ENCODE measurements around the gene ODAPH.

DNA sequence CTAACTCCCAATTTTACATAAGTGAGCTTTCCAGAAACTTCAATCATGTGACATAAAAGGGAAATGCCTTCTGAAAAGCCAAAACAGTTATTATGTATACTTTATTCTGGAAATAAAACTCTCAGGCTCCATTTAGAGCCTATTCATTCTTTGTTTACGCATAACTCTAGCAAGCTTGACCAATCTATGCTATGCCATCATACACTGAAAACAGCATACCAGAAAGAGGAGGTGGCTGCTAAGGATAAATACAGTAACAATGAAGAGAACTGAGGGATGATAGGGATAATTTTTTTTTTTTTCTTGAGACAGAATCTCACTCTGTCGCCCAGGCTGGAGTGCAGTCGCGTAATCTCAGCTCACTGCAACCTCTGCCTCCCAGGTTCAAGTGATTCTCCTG is 50.1 kb downstream of the ODAPH start:
- TF ChIP-seq, protein P1, sequence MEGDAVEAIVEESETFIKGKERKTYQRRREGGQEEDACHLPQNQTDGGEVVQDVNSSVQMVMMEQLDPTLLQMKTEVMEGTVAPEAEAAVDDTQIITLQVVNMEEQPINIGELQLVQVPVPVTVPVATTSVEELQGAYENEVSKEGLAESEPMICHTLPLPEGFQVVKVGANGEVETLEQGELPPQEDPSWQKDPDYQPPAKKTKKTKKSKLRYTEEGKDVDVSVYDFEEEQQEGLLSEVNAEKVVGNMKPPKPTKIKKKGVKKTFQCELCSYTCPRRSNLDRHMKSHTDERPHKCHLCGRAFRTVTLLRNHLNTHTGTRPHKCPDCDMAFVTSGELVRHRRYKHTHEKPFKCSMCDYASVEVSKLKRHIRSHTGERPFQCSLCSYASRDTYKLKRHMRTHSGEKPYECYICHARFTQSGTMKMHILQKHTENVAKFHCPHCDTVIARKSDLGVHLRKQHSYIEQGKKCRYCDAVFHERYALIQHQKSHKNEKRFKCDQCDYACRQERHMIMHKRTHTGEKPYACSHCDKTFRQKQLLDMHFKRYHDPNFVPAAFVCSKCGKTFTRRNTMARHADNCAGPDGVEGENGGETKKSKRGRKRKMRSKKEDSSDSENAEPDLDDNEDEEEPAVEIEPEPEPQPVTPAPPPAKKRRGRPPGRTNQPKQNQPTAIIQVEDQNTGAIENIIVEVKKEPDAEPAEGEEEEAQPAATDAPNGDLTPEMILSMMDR (IDR thresholded peaks at IDR 0.05), result no peak
- TF ChIP-seq EZH2 (IDR thresholded peaks at IDR 0.05; ENCODE audit: borderline replicate concordance, insufficient read depth, low read depth, low read length, poor library complexity, severe bottlenecking), result no peak
